MCF 10A (cell line): ENCODE results near the gene EXOC4. TPM values are rescaled to one million over a fixed set of nuclear protein-coding genes. Genes with fewer than 3 reads are reported as not detected.

ENCODE experiments used
- BruUV-seq: library from RNA; stranded (reverse); fragments of 400-500 nt; replicated peaks from 2 replicates; lab custom pipeline; 2021; lab: Mats Ljungman, UMichigan
- CTCF ChIA-PET: fragments of 300-600 bp; sonication (Branson Sonifier 250); formaldehyde crosslinking; extraction: SDS; loops from one replicate; lab custom pipeline; 2021; ENCODE audit warnings: antibody characterized with exemption, inconsistent platforms; lab: Yijun Ruan, JAX
- POLR2A ChIA-PET: fragments of 300-600, 350-650 bp; sonication (Branson Sonifier 250); formaldehyde crosslinking; extraction: SDS; loops from one replicate; lab custom pipeline; 2020; ENCODE audit warnings: antibody characterized with exemption, inconsistent platforms; lab: Yijun Ruan, JAX
- DNase-seq: peaks from one replicate; pipeline ENCODE4 v3.0.0-alpha.2; 2018; ENCODE audit not compliant: unreplicated experiment
- H3K27ac Mint-ChIP-seq: one replicate; pipeline ENCODE4 v1.8.0; 2022; ENCODE audit warnings: mild to moderate bottlenecking, low read depth, mixed read lengths; ENCODE audit not compliant: unreplicated experiment
- H3K27me3 Mint-ChIP-seq: one replicate; pipeline ENCODE4 v1.8.0; 2022; ENCODE audit warnings: mixed read lengths; ENCODE audit not compliant: insufficient read depth, unreplicated experiment
- H3K36me3 Mint-ChIP-seq: one replicate; pipeline ENCODE4 v1.8.0; 2022; ENCODE audit warnings: mild to moderate bottlenecking, moderate library complexity, mixed read lengths; ENCODE audit not compliant: insufficient read depth, unreplicated experiment
- H3K4me1 Mint-ChIP-seq: one replicate; pipeline ENCODE4 v1.8.0; 2022; ENCODE audit warnings: mixed read lengths; ENCODE audit not compliant: insufficient read depth, unreplicated experiment
- H3K4me3 Mint-ChIP-seq: one replicate; pipeline ENCODE4 v1.8.0; 2022; ENCODE audit warnings: mild to moderate bottlenecking, moderate library complexity, mixed read lengths; ENCODE audit not compliant: unreplicated experiment
- H3K9me3 Mint-ChIP-seq: one replicate; pipeline ENCODE4 v1.8.0; 2022; ENCODE audit warnings: mixed read lengths; ENCODE audit not compliant: unreplicated experiment
- intact Hi-C: fragments of 100-400 bp; cut with micrococcal nuclease; formaldehyde crosslinking; loops from 2 replicates; pipeline ENCODE4 v1.14.1; 2022
- total RNA-seq: library from RNA; stranded (reverse); gene quantifications from 2 replicates; pipeline ENCODE4 v1.2.3, GENCODE V29; 2022
- TF ChIP-seq, protein P1 (sequence below): fragments of 200-600 bp; IDR thresholded peaks from one replicate; pipeline ENCODE4 v1.8.0; 2022; ENCODE audit warnings: antibody characterized with exemption, mild to moderate bottlenecking; ENCODE audit not compliant: unreplicated experiment

The EXOC4 gene
- total RNA-seq, 1 experiment from 2014 or later = 105 TPM

DNA sequence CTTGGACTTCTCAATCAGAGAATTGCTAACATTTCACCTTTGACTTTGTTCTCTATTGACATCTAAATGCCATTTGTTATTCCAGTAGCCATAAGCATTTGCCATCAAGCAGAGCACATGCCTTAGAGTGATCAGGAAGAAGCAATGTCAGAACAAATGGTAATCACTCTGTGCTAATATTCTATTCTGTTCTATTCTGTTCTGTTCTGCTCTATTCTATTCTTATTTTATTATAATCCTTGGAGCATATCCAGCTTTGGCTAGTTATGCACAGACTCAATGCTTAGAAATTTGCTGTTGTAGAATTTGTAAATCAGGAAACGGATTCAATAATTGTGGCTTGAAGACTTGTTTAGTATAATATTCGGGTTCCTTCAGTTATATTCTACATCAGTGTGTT is 175.4 kb downstream of the EXOC4 start:
- Mint-ChIP-seq H3K36me3 (no peaks in the 10 kb centered on the region), H3K4me1 (peaks cover 18% of the 10 kb centered on the region), H3K27me3 (no peaks in the 10 kb centered on the region), H3K9me3 (no peaks in the 10 kb centered on the region), H3K27ac (peak overlapping the region; percentile 36), H3K4me3 (no peak overlapping the region)
- TF ChIP-seq, protein P1, sequence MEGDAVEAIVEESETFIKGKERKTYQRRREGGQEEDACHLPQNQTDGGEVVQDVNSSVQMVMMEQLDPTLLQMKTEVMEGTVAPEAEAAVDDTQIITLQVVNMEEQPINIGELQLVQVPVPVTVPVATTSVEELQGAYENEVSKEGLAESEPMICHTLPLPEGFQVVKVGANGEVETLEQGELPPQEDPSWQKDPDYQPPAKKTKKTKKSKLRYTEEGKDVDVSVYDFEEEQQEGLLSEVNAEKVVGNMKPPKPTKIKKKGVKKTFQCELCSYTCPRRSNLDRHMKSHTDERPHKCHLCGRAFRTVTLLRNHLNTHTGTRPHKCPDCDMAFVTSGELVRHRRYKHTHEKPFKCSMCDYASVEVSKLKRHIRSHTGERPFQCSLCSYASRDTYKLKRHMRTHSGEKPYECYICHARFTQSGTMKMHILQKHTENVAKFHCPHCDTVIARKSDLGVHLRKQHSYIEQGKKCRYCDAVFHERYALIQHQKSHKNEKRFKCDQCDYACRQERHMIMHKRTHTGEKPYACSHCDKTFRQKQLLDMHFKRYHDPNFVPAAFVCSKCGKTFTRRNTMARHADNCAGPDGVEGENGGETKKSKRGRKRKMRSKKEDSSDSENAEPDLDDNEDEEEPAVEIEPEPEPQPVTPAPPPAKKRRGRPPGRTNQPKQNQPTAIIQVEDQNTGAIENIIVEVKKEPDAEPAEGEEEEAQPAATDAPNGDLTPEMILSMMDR = no peak
- no peak for DNase-seq
- CTCF ChIA-PET = no interaction called here
- POLR2A ChIA-PET = no interaction called here
- no TSS peak for BruUV-seq
- intact Hi-C loops = no loop called here

DNA sequence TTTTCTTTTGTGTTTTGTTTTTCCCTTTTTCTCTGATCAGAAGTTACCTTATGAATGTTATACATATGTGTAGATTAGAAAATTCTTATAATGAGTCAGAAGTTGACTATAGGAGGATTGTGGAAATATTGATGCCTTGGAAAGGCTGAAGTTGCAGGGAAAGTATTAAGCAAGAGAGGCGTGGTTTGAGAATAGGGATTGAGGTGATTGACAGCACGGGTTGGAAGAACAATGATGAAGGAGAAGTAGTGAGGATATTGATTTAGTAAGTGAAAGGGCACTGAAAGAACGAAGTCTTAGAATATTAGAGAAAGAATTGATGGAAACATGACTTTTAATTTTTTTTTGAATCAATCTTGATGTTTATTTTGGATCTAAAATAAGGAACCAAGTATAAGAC is 176.0 kb downstream of the EXOC4 start:
- Mint-ChIP-seq H3K4me1 (peaks cover 18% of the 10 kb centered on the region), H3K27me3 (no peaks in the 10 kb centered on the region), H3K36me3 (no peaks in the 10 kb centered on the region), H3K27ac (peak overlapping the region; percentile 36), H3K4me3 (no peak overlapping the region), H3K9me3 (no peaks in the 10 kb centered on the region)
- TF ChIP-seq, protein P1 = no peak
- peak; percentile 29 for DNase-seq
- CTCF ChIA-PET = no interaction called here
- BruUV-seq = no TSS peak
- intact Hi-C loops = no loop called here
- POLR2A ChIA-PET = no interaction called here

DNA sequence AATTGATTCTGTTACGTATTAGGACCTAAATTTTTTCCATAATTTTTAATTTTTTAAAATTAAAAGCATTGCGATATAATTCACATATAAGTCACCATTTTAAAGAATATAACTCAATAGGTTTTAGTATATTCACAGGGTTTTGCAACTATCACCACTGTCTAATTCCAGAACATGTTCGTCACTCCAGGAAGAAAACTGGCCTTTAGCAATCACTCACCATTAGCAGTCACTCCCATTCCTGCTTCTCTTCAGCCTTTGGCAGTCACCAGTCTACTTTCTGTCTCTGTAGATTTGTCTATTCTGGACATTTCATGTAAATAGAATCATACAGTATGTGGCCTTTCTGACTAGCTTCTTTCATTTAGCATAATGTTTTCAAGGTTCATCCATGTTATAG is 176.5 kb downstream of the EXOC4 start:
- H3K27ac Mint-ChIP-seq = peak overlapping the region; percentile 75
- H3K36me3 Mint-ChIP-seq = no peaks in the 10 kb centered on the region
- peak; percentile 41 for DNase-seq
- intact Hi-C loops = no loop called here
- peaks cover 23% of the 10 kb centered on the region for H3K4me1 Mint-ChIP-seq
- H3K4me3 Mint-ChIP-seq = no peak overlapping the region
- ChIA-PET CTCF (no interaction called here), POLR2A (no interaction called here)
- no peaks in the 10 kb centered on the region for H3K9me3 Mint-ChIP-seq
- no TSS peak for BruUV-seq
- TF ChIP-seq, protein P1 = no peak
- H3K27me3 Mint-ChIP-seq = no peaks in the 10 kb centered on the region

DNA sequence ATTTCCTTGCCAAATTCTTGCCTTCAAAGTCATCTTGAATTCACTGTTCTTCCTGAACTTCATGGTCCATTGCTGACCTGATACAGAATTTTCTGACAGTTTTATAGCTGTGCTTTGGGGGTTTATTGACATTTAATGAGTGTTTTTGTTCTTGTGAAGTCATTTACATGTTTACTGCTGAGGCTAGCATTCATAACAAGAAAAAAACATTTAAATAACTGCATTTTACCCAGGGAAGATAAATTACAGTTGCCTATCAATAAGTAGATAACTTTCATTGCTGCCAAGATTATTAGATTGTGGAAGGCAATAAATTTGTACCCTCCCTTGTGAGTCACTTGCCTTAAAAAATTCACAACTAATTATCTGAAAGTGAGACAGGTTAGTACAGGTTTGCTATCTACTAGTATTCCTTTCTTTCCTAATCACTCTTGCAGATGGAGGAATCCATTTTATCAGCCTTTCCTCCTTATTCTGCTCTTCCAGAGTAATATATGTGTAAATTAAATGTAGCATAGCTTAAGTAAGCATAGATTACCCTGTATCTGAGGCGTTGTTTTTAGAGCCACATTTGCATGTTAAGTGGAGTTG is 178.4 kb downstream of the EXOC4 start:
- no peaks in the 10 kb centered on the region for H3K9me3 Mint-ChIP-seq
- H3K27ac Mint-ChIP-seq = no peak overlapping the region
- H3K4me1 Mint-ChIP-seq = peaks cover 40% of the 10 kb centered on the region
- intact Hi-C loops = loop anchor here (5.0 to 10.0 kb wide), 7 partner anchors 199 to 1736 kb away; no protein-coding TSS in a partner anchor
- BruUV-seq = no TSS peak
- no peaks in the 10 kb centered on the region for H3K36me3 Mint-ChIP-seq
- POLR2A ChIA-PET = no interaction called here
- CTCF ChIA-PET = no interaction called here
- no peak for DNase-seq
- no peak overlapping the region for H3K4me3 Mint-ChIP-seq
- no peaks in the 10 kb centered on the region for H3K27me3 Mint-ChIP-seq
- TF ChIP-seq, protein P1 = no peak
